ENCODE measurements around the gene PSMD5.

The PSMD5 gene

GRCh38 chr9:120801441-120801840 is 41.3 kb downstream of the PSMD5 start:
- DNase-seq: no peak

GRCh38 chr9:120792898-120793765 is 49.6 kb downstream of the PSMD5 start, which contains the start of gene FBXW2:
TSS of gene FBXW2 (minus strand) at chr9:120793416. CDS start at chr9:120788258, 5,158 bp downstream.
- DNase-seq: peak; percentile 88

GRCh38 chr9:120791161-120791560 is 51.6 kb downstream of the PSMD5 start:
- DNase-seq: no peak

- DNase-seq: no peak
Measured at GRCh38 chr9:120787933-120788332, 54.8 kb downstream of the PSMD5 start.

GRCh38 chr9:120783602-120784047 is 59.1 kb downstream of the PSMD5 start:
- no peak for DNase-seq

GRCh38 chr9:120781236-120781635 is 61.5 kb downstream of the PSMD5 start:
- DNase-seq: no peak

GRCh38 chr9:120780367-120780766 is 62.4 kb downstream of the PSMD5 start:
- DNase-seq: no peak

- DNase-seq: no peak
Measured at GRCh38 chr9:120779227-120779626, 63.5 kb downstream of the PSMD5 start.

- no peak for DNase-seq
Measured at GRCh38 chr9:120778758-120779157, 64.0 kb downstream of the PSMD5 start.

GRCh38 chr9:120777229-120777628 is 65.5 kb downstream of the PSMD5 start:
- no peak for DNase-seq

- no peak for DNase-seq
Measured at GRCh38 chr9:120776788-120777187, 65.9 kb downstream of the PSMD5 start.

GRCh38 chr9:120775859-120776258 is 66.9 kb downstream of the PSMD5 start:
- DNase-seq: no peak

GRCh38 chr9:120774719-120775118 is 68.0 kb downstream of the PSMD5 start:
- DNase-seq: no peak

GRCh38 chr9:120773256-120773655 is 69.5 kb downstream of the PSMD5 start:
- DNase-seq: no peak

- DNase-seq: no peak
Measured at GRCh38 chr9:120770931-120771330, 71.8 kb downstream of the PSMD5 start.

- DNase-seq: no peak
Measured at GRCh38 chr9:120768886-120769285, 73.8 kb downstream of the PSMD5 start.

- DNase-seq: no peak
Measured at GRCh38 chr9:120768247-120768646, 74.5 kb downstream of the PSMD5 start.

- no peak for DNase-seq
Measured at GRCh38 chr9:120767451-120767850, 75.3 kb downstream of the PSMD5 start.
